GM19240 (cell line): Measurements from ENCODE around the gene ABCA1.

ENCODE experiments used
- DNase-seq: peaks from one replicate; pipeline ENCODE4 v3.0.0; 2011; ENCODE audit warnings: low spot score; ENCODE audit not compliant: insufficient read length

The ABCA1 gene

GRCh38 chr9:104800068-104800785 lies 127.7 kb downstream of the ABCA1 start:
- no peak for DNase-seq

GRCh38 chr9:104798209-104798995 lies 129.6 kb downstream of the ABCA1 start:
- no peak for DNase-seq

GRCh38 chr9:104795857-104796256 lies 132.1 kb downstream of the ABCA1 start:
- no peak for DNase-seq

- no peak for DNase-seq
Measured at GRCh38 chr9:104795082-104795481, 132.9 kb downstream of the ABCA1 start.

GRCh38 chr9:104794070-104794469 lies 133.9 kb downstream of the ABCA1 start:
- no peak for DNase-seq

- DNase-seq, result no peak
Measured at GRCh38 chr9:104788251-104788650, 139.7 kb downstream of the ABCA1 start.

- DNase-seq, result no peak
Measured at GRCh38 chr9:104787306-104788015, 140.5 kb downstream of the ABCA1 start.

GRCh38 chr9:104786293-104786692 lies 141.7 kb downstream of the ABCA1 start:
- DNase-seq, result no peak

GRCh38 chr9:104784098-104784497 lies 143.9 kb downstream of the ABCA1 start:
- DNase-seq, result no peak

- no peak for DNase-seq
Measured at GRCh38 chr9:104783588-104783987, 144.4 kb downstream of the ABCA1 start.

GRCh38 chr9:104780796-104781395 lies 147.1 kb downstream of the ABCA1 start:
- DNase-seq, result no peak

- DNase-seq, result no peak
Measured at GRCh38 chr9:104779946-104780535, 147.9 kb downstream of the ABCA1 start.

- no peak for DNase-seq
Measured at GRCh38 chr9:104779334-104779733, 148.6 kb downstream of the ABCA1 start.

- DNase-seq, result no peak
Measured at GRCh38 chr9:104778802-104779201, 149.2 kb downstream of the ABCA1 start.

GRCh38 chr9:104776797-104777196 lies 151.2 kb downstream of the ABCA1 start:
- DNase-seq, result no peak

- DNase-seq, result no peak
Measured at GRCh38 chr9:104775976-104776375, 152.0 kb downstream of the ABCA1 start.

GRCh38 chr9:104775574-104775936 lies 152.4 kb downstream of the ABCA1 start:
- DNase-seq, result no peak

- no peak for DNase-seq
Measured at GRCh38 chr9:104774831-104775573, 153.0 kb downstream of the ABCA1 start.

GRCh38 chr9:104774132-104774531 lies 153.8 kb downstream of the ABCA1 start:
- DNase-seq, result no peak

GRCh38 chr9:104772714-104773510 lies 155.0 kb downstream of the ABCA1 start:
- no peak for DNase-seq
